HG03196 (cell line): ENCODE data around the gene PTPRCAP.
"Not testable (repeated sequence)": the region's sequence is repeated elsewhere in the genome, so short reads cannot be mapped to it uniquely, and the experiment has no call there.

ENCODE experiments used
- ATAC-seq: cut with Tn5 transposase; IDR thresholded peaks from one replicate; pipeline ENCODE4 v1.9.1; 2021; ENCODE audit not compliant: unreplicated experiment

Gene PTPRCAP

GRCh38 chr11:67410984-67411784 is 26.3 kb downstream of the PTPRCAP start:
- ATAC-seq, result no peak

DNA sequence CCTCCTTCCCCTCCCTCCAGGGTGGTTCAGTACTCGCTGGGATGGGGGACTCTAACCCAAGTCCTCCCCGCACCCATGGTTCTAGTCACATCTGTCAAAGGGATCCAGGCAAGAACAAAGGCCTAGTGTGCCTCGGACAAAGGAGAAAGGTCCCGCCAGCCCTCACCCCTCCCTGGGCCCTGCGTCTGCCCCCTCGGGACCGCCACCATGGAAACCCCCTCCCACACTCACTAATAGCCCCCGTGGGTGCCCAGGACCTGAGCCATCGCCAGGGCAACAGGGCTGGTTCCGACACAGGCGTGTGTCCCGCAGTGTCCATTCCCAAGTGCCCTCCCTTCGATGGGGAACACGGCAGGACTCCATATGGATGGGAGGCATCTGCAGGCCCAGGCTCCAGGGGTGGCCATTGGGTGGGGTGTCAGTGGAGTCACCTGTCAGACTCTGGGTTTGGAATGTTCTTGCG is 27.1 kb downstream of the PTPRCAP start:
- no peak for ATAC-seq

GRCh38 chr11:67409781-67410368 is 27.6 kb downstream of the PTPRCAP start:
- ATAC-seq, result no peak

DNA sequence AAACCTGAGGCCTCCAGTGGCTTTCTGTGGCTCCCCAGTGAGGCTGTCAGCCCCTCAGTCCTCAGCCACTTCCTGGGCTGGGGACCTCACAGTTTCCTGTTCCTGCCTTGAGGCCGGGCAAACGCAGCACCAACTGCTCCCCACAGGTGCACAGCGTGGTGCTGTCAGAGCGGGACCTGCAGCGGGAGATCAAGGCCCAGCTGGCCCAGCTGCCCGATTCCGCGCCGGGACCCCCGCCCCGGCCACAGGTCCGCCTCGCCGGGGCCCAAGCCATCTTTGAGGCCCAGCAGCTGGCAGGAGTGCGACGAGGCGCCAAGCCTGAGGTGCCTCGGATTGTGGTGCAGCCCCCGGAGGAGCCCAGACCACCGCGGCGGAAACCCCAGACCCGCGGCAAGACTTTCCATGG is 28.2 kb downstream of the PTPRCAP start:
- peak; percentile 46 for ATAC-seq

DNA sequence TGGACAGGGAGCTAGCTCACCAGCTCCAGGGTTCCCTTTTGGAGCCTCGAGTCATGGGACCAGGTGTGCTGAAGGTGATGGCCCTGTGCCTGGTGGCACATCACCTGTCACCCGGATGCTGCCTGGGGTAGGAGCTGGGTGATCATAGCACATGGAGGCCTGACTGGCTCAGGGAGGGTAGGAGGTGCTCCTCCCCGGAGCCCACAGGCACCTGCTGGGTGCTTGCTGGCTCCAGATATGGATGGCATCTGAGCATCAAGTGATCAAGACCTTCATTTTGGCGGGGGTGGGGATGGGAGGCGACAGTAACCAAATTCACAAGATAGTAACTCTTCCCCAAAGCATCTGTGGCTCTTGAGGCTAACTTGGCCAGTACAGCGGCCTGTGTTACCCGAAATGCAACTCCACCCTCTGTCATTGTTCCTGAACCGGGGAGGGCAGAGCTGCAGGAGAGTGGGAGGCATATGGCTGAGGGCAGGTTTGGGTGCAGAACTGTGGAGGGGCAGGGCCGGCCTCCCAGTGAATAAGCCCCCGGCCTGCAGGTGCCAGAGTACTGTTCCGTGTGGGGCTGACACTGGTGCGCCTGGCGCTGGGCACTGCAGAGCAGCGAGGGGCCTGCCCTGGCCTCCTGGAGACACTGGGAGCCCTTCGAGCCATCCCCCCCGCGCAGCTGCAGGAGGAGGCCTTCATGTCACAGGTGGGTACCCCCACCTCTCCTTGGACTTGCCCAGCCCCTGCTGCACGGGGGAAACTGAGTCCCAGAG is 28.9 kb downstream of the PTPRCAP start:
- no peak for ATAC-seq

GRCh38 chr11:67407688-67408163 is 29.8 kb downstream of the PTPRCAP start:
- no peak for ATAC-seq

GRCh38 chr11:67406969-67407687 is 30.4 kb downstream of the PTPRCAP start:
- no peak for ATAC-seq

- no peak for ATAC-seq
These were observed 31.0 kb downstream of the PTPRCAP start for GRCh38 chr11:67406420-67406968.

GRCh38 chr11:67405688-67406339 is 31.7 kb downstream of the PTPRCAP start:
- ATAC-seq, result no peak

GRCh38 chr11:67405196-67405567 is 32.3 kb downstream of the PTPRCAP start:
- no peak for ATAC-seq

DNA sequence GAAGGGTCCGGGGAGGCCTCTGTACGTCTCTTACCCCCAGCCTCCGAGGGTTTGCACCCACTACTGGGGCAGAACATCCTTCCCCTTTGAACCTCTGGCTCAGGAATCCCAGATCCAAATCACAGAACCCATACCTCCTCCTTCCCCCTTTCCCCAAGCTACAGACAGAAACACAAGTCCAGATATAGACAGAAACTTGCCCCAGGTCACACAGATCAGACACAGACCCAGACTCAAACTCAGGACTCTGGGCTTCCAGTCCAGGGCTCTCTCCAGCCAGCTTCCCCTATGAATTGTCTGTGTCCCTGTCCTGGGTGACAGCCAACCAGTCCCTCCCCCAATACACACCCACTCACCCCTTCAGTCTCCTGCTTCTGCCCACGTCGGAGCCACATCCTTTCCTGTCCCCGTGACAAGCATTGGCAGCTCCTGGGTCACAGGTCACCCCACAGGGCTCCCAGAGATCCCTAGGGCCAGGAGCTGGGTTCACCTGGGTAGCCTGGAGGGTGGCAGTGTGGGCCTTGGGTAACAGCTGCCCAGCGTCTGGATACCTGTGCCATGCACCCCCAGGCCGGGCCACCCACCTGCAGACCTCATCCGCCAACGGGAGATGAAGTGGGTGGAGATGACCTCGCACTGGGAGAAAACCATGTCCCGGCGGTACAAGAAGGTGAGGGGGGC is 32.8 kb downstream of the PTPRCAP start:
- no peak for ATAC-seq

DNA sequence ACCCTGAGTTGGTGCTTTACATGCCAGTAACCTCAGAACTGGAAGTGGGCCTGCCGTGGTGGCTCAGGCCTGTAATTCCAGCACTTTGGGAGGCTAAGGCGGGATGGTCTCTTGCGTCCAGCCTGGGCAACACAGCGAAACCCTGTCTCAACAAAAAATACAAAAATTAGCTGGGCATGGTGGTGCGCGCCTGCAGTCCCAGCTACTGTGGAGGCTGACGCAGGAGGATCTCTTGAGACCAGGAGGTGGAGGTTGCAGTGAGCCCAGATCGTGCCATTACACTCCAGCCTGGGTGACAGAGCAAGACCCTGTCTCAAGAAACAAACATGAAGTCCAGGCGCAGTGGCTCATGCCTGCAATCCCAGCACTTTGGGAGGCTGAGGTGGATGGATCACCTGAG is 34.4 kb downstream of the PTPRCAP start:
- ATAC-seq, result not testable (repeated sequence)

DNA sequence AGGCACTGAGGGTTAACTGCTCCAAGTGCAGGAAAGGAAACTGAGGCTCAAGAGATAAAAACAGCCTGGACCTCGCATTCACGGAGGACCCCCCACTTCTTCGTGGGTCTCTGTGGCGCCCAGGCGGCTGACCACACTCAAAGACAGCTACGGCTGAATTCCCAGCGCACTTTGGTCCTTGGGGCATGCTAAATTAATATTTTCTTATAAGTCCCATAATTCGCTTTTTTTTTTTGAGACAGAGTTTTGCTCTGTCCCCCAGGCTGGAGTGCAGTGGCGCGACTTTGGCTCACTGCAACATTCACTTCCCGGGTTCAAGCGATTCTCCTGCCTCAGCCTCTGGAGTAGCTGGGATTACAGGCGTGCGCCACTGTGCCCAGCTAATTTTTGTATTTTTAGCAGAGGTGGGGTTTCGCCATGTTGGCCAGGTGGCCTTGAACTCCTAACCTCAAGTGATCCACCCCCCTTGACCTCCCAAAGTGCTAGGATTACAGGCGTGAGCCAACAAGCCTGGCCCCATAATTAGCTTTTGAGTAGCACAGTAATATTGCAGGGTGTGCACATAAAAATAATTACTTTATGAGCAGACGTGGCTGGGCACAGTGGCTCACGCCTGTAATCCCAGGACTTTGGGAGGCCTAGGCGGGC is 35.2 kb downstream of the PTPRCAP start:
- not testable (repeated sequence) for ATAC-seq

DNA sequence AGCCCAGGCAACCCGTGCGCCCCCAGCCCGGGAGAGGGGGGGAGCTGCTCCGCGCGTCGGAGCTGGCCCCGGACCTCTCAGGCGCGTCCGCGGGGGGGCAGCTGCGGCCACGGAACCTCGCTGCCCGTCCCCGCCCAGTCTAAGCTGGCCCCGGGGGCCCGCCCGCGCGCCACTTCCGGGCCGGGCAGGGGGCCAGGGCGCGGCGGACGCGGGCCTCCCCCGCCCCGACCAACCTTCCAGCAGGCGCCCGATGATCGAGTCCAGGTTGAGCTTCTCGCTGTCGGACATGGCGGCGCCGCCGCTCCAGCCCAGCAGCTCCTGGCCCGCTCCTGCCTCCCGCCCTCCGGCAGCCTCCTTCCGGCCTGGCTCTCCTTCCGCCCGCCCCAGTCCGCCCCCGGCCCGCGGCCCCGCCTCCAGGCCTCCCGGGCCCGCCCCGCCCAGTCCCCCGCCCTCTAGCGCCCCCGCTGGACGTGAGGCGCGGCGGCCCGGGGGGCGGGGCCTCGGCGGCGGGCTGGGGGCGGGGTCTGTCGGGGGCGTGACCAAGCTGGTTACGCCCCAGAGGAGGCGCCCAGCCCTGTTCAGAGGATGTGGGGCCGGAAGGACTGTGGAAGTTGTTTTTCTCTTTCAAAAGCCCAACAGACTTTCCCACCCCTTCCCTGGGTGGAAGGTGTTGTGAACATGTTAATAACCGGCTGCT is 35.8 kb downstream of the PTPRCAP start, which contains the start of gene PPP1CA:
Gene PPP1CA (minus strand): TSS at position 364 of the 697 bp plus-strand sequence. CDS start 76 bp downstream, at position 288.
- peak; percentile 50 for ATAC-seq

GRCh38 chr11:67400942-67401494 is 36.5 kb downstream of the PTPRCAP start:
- no peak for ATAC-seq

GRCh38 chr11:67400251-67400941 is 37.1 kb downstream of the PTPRCAP start:
- ATAC-seq, result no peak
